Measurements from ENCODE around the gene C1orf87. TPM values are rescaled to one million over a fixed set of nuclear protein-coding genes. Genes with fewer than 3 reads are reported as not detected.

The C1orf87 gene
- total RNA-seq, 1 experiment from 2014 or later, result not detected

DNA sequence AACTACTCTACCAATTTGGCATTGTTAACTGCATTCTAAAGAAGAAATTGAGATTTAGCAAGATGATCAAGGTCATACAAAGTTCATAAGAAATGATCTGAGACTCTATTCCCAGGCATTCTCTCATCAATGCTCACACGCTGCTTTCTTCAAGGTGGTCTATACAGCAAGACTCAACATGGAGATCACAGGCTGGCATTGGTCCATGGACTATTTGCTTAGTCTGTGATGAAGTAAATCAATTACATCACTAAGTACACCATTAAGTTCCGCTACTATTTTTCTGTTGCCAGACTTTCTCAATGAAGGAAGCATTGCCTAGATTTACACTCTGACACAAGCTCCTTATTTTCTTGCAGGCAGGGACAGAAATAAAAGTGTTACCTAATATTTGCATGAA is 95.1 kb downstream of the C1orf87 start:
- POLR2A ChIA-PET, result no interaction called here
- CTCF ChIA-PET, result no interaction called here
- intact Hi-C loops (cut with micrococcal nuclease), result loop anchor here (10.0 kb wide), 3 partner anchors 436 to 1876 kb away; no protein-coding TSS in a partner anchor

More for the DNA sequence above, 95.1 kb downstream of the C1orf87 start:
- Histone ChIP-seq H3K9me3 (ENCODE audit: control insufficient read depth in 1 of 2, insufficient read depth in 1 of 2, low read depth in 1 of 2, low read length in 2 of 2) (no peaks in the 10 kb centered on the region), H3K36me3 (ENCODE audit: control insufficient read depth in 1 of 2, insufficient read depth in 2 of 2, low read length in 2 of 2) (no peaks in the 10 kb centered on the region), H3K79me2 (ENCODE audit: insufficient read depth, low read length) (no peaks in the 10 kb centered on the region), H3K4me3 (replicated peaks in 1 of 2; ENCODE audit: low read depth in 1 of 2, low read length in 2 of 2) (no peak overlapping the region), H3K4me1 (ENCODE audit: control insufficient read depth in 1 of 2, insufficient read depth in 2 of 2, low read length in 2 of 2) (peaks cover 0 to 4% of the 10 kb centered on the region in 2 experiments; a peak in 1 of 4 replicates), H3K27ac (ENCODE audit: low read depth, low read length) (no peak overlapping the region), H4K20me1 (ENCODE audit: insufficient read depth) (no peaks in the 10 kb centered on the region), H2AFZ (ENCODE audit: low read depth, low read length, poor library complexity, severe bottlenecking) (no peak overlapping the region), H3K9me2 (ENCODE audit: insufficient read depth) (no peaks in the 10 kb centered on the region), H3K27me3 (ENCODE audit: insufficient read depth, low read length) (peaks cover 10% of the 10 kb centered on the region; the same call in 1 of the 2 replicates), H3K9ac (ENCODE audit: low read length) (no peak overlapping the region), H3K4me2 (ENCODE audit: low read length) (no peak overlapping the region)
- ATAC-seq (no peak), DNase-seq (ENCODE audit: low read depth, low spot score) (no peak)
- TF ChIP-seq JUND (IDR thresholded peaks at IDR 0.05) (no peak), EZH2 (IDR thresholded peaks at IDR 0.05) (no peak), ZFX (IDR thresholded peaks at IDR 0.05) (no peak), POLR2A (IDR thresholded peaks at IDR 0.05; ENCODE audit: borderline replicate concordance, extremely low read depth, insufficient read depth, insufficient read length) (no peak), RAD21 (IDR thresholded peaks at IDR 0.05; ENCODE audit: low read depth) (no peak), YY1 (IDR thresholded peaks at IDR 0.05; ENCODE audit: extremely low read depth, insufficient replicate concordance, low read depth, low read length) (no peak), TCF7L2 (IDR thresholded peaks at IDR 0.05; ENCODE audit: borderline replicate concordance, extremely low read depth, insufficient read depth, insufficient read length) (no peak), SRF (IDR thresholded peaks at IDR 0.05; ENCODE audit: low read depth) (no peak), CBX3 (IDR thresholded peaks at IDR 0.05; ENCODE audit: low read depth) (no peak), CEBPB (IDR thresholded peaks at IDR 0.05; ENCODE audit: low read depth) (no peak), POLR2AphosphoS5 (IDR thresholded peaks at IDR 0.05; ENCODE audit: low read depth, low read length) (no peak), EZH2phosphoT487 (IDR thresholded peaks at IDR 0.05; ENCODE audit: borderline replicate concordance) (no peak), SP1 (IDR thresholded peaks at IDR 0.05; ENCODE audit: low read depth) (no peak), ZNF274 (IDR thresholded peaks at IDR 0.05; ENCODE audit: low read depth, low read length) (no peak), SIN3A (IDR thresholded peaks at IDR 0.05; ENCODE audit: low read depth) (no peak), FOSL1 (IDR thresholded peaks at IDR 0.05; ENCODE audit: low read depth) (no peak)
- TF ChIP-seq, protein P1, sequence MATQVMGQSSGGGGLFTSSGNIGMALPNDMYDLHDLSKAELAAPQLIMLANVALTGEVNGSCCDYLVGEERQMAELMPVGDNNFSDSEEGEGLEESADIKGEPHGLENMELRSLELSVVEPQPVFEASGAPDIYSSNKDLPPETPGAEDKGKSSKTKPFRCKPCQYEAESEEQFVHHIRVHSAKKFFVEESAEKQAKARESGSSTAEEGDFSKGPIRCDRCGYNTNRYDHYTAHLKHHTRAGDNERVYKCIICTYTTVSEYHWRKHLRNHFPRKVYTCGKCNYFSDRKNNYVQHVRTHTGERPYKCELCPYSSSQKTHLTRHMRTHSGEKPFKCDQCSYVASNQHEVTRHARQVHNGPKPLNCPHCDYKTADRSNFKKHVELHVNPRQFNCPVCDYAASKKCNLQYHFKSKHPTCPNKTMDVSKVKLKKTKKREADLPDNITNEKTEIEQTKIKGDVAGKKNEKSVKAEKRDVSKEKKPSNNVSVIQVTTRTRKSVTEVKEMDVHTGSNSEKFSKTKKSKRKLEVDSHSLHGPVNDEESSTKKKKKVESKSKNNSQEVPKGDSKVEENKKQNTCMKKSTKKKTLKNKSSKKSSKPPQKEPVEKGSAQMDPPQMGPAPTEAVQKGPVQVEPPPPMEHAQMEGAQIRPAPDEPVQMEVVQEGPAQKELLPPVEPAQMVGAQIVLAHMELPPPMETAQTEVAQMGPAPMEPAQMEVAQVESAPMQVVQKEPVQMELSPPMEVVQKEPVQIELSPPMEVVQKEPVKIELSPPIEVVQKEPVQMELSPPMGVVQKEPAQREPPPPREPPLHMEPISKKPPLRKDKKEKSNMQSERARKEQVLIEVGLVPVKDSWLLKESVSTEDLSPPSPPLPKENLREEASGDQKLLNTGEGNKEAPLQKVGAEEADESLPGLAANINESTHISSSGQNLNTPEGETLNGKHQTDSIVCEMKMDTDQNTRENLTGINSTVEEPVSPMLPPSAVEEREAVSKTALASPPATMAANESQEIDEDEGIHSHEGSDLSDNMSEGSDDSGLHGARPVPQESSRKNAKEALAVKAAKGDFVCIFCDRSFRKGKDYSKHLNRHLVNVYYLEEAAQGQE (IDR thresholded peaks at IDR 0.05; ENCODE audit: low read depth), result no peak
- TF ChIP-seq, protein P2, sequence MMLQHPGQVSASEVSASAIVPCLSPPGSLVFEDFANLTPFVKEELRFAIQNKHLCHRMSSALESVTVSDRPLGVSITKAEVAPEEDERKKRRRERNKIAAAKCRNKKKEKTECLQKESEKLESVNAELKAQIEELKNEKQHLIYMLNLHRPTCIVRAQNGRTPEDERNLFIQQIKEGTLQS (IDR thresholded peaks at IDR 0.05), result no peak
- TF ChIP-seq, protein P3, sequence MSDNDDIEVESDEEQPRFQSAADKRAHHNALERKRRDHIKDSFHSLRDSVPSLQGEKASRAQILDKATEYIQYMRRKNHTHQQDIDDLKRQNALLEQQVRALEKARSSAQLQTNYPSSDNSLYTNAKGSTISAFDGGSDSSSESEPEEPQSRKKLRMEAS (IDR thresholded peaks at IDR 0.05), result no peak
- TF ChIP-seq, protein P4, sequence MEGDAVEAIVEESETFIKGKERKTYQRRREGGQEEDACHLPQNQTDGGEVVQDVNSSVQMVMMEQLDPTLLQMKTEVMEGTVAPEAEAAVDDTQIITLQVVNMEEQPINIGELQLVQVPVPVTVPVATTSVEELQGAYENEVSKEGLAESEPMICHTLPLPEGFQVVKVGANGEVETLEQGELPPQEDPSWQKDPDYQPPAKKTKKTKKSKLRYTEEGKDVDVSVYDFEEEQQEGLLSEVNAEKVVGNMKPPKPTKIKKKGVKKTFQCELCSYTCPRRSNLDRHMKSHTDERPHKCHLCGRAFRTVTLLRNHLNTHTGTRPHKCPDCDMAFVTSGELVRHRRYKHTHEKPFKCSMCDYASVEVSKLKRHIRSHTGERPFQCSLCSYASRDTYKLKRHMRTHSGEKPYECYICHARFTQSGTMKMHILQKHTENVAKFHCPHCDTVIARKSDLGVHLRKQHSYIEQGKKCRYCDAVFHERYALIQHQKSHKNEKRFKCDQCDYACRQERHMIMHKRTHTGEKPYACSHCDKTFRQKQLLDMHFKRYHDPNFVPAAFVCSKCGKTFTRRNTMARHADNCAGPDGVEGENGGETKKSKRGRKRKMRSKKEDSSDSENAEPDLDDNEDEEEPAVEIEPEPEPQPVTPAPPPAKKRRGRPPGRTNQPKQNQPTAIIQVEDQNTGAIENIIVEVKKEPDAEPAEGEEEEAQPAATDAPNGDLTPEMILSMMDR (IDR thresholded peaks at IDR 0.05 in 2 of 3, conservative IDR thresholded peaks at IDR 0.05 in 1 of 3; ENCODE audit: borderline replicate concordance in 1 of 3, insufficient read depth in 1 of 3, low read depth in 2 of 3, low read length in 2 of 3), result no peak
- no TSS peak for BruUV-seq (replicated peaks)
- RAD21 ChIA-PET (ENCODE audit: low non-redundant PET in 1 of 2, low total read pairs in 2 of 2, uncharacterized antibody in 2 of 2, unreplicated experiment in 2 of 2), result no interaction called here
